ENCODE measurements around the gene TMC1. TPM values are rescaled to one million over a fixed set of nuclear protein-coding genes. Genes with fewer than 3 reads are reported as not detected.

The TMC1 gene
- total and polyA plus RNA-seq, 3 experiments from 2014 or later: not detected

- ChIA-PET POLR2A (no interaction called here), CTCF (no interaction called here)
- Histone ChIP-seq H3K9me3 (ENCODE audit: low read length) (no peaks in the 10 kb centered on the region), H3K4me3 (ENCODE audit: low read length) (no peak overlapping the region), H3K36me3 (ENCODE audit: insufficient read depth, low read length) (no peaks in the 10 kb centered on the region), H3K27ac (ENCODE audit: low read depth, low read length) (no peak overlapping the region), H3K4me1 (ENCODE audit: insufficient read depth, low read length) (no peaks in the 10 kb centered on the region), H3K27me3 (ENCODE audit: insufficient read depth, low read length, poor library complexity, severe bottlenecking) (no peaks in the 10 kb centered on the region)
- H3K27me3 Mint-ChIP-seq: peaks cover 0 to 9% of the 10 kb centered on the region in 2 donors
- DNase-seq: no peak
- H3K36me3 Mint-ChIP-seq: no peaks in the 10 kb centered on the region
- no peak overlapping the region for H3K4me3 Mint-ChIP-seq
- H3K27ac Mint-ChIP-seq: no peak overlapping the region
- no peaks in the 10 kb centered on the region for H3K9me3 Mint-ChIP-seq
- H3K4me1 Mint-ChIP-seq: no peaks in the 10 kb centered on the region
Observed at GRCh38 chr9:72743836-72744235, 222.4 kb downstream of the TMC1 start.

- Mint-ChIP-seq H3K9me3 (peaks cover 0 to 2% (median 0%) of the 10 kb centered on the region in 5 donors), H3K4me3 (no peak overlapping the region), H3K4me1 (no peaks in the 10 kb centered on the region), H3K36me3 (no peaks in the 10 kb centered on the region), H3K27ac (no peak overlapping the region), H3K27me3 (peaks cover 1 to 4% of the 10 kb centered on the region in 2 donors)
- H3K4me3 ChIP-seq (ENCODE audit: low read length): no peak overlapping the region
- no peak overlapping the region for H3K27ac ChIP-seq (ENCODE audit: low read depth, low read length)
- H3K27me3 ChIP-seq (ENCODE audit: insufficient read depth, low read length, poor library complexity, severe bottlenecking): no peaks in the 10 kb centered on the region
- H3K9me3 ChIP-seq (ENCODE audit: low read length): no peaks in the 10 kb centered on the region
- no peaks in the 10 kb centered on the region for H3K4me1 ChIP-seq (ENCODE audit: insufficient read depth, low read length)
- ChIA-PET CTCF (no interaction called here), POLR2A (no interaction called here)
- no peak for DNase-seq
- H3K36me3 ChIP-seq (ENCODE audit: insufficient read depth, low read length): no peaks in the 10 kb centered on the region
Observed at GRCh38 chr9:72749276-72749675, 227.9 kb downstream of the TMC1 start.

DNA sequence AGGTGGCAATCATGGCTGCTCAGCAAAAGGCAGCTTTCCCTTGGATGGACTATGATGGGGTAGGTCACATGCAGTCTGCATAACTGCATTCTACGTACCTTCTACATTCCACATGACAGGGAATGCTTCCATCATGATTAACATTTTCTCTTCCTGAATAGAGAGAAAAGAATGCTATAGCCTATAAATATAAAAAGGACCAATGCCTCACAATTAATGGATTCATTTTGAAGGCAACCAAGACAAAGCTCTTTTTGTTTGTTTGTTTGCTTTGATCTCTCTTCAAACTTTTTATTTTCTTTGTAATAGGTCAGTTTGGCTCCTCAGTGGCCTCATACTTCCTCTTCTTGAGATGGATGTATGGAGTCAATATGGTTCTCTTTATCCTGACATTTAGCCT, 230.1 kb downstream of the TMC1 start:
- Mint-ChIP-seq H3K4me3 (no peak overlapping the region), H3K27me3 (peaks cover 1 to 11% of the 10 kb centered on the region in 2 donors), H3K9me3 (peaks cover 0 to 2% (median 0%) of the 10 kb centered on the region in 5 donors), H3K36me3 (no peaks in the 10 kb centered on the region), H3K27ac (no peak overlapping the region), H3K4me1 (no peaks in the 10 kb centered on the region)
- Histone ChIP-seq H3K36me3 (ENCODE audit: insufficient read depth, low read length) (no peaks in the 10 kb centered on the region), H3K4me1 (ENCODE audit: insufficient read depth, low read length) (no peaks in the 10 kb centered on the region), H3K27me3 (ENCODE audit: insufficient read depth, low read length, poor library complexity, severe bottlenecking) (no peaks in the 10 kb centered on the region), H3K27ac (ENCODE audit: low read depth, low read length) (no peak overlapping the region), H3K4me3 (ENCODE audit: low read length) (no peak overlapping the region), H3K9me3 (ENCODE audit: low read length) (no peaks in the 10 kb centered on the region)
- no peak for DNase-seq
- CTCF ChIA-PET: no interaction called here
- POLR2A ChIA-PET: no interaction called here

- peaks cover 4 to 14% of the 10 kb centered on the region in 2 donors for H3K27me3 Mint-ChIP-seq
- no peaks in the 10 kb centered on the region for H3K9me3 ChIP-seq (ENCODE audit: low read length)
- H3K36me3 ChIP-seq (ENCODE audit: insufficient read depth, low read length): no peaks in the 10 kb centered on the region
- CTCF ChIA-PET: interaction anchor here (1.0 kb wide), 1 partner anchor 10 kb away, joined by 3 read pairs; no protein-coding TSS in a partner anchor
- H3K9me3 Mint-ChIP-seq: peaks cover 0 to 2% (median 0%) of the 10 kb centered on the region in 5 donors
- no peaks in the 10 kb centered on the region for H3K27me3 ChIP-seq (ENCODE audit: insufficient read depth, low read length, poor library complexity, severe bottlenecking)
- no peak overlapping the region for H3K4me3 ChIP-seq (ENCODE audit: low read length)
- no peak for DNase-seq
- POLR2A ChIA-PET: no interaction called here
- no peaks in the 10 kb centered on the region for H3K36me3 Mint-ChIP-seq
- no peak overlapping the region for H3K4me3 Mint-ChIP-seq
- H3K4me1 Mint-ChIP-seq: no peaks in the 10 kb centered on the region
- no peak overlapping the region for H3K27ac ChIP-seq (ENCODE audit: low read depth, low read length)
- H3K4me1 ChIP-seq (ENCODE audit: insufficient read depth, low read length): no peaks in the 10 kb centered on the region
- H3K27ac Mint-ChIP-seq: no peak overlapping the region
Observed at GRCh38 chr9:72753266-72753893, 232.0 kb downstream of the TMC1 start.

- H3K4me1 Mint-ChIP-seq: no peaks in the 10 kb centered on the region
- Histone ChIP-seq H3K4me1 (ENCODE audit: insufficient read depth, low read length) (no peaks in the 10 kb centered on the region), H3K9me3 (ENCODE audit: low read length) (no peaks in the 10 kb centered on the region), H3K4me3 (ENCODE audit: low read length) (no peak overlapping the region), H3K27me3 (ENCODE audit: insufficient read depth, low read length, poor library complexity, severe bottlenecking) (no peaks in the 10 kb centered on the region), H3K36me3 (ENCODE audit: insufficient read depth, low read length) (no peaks in the 10 kb centered on the region), H3K27ac (ENCODE audit: low read depth, low read length) (no peak overlapping the region)
- H3K27ac Mint-ChIP-seq: no peak overlapping the region
- CTCF ChIA-PET: no interaction called here
- no peaks in the 10 kb centered on the region for H3K36me3 Mint-ChIP-seq
- H3K4me3 Mint-ChIP-seq: no peak overlapping the region
- peaks cover 0 to 2% (median 0%) of the 10 kb centered on the region in 5 donors for H3K9me3 Mint-ChIP-seq
- peaks cover 3 to 21% of the 10 kb centered on the region in 2 donors for H3K27me3 Mint-ChIP-seq
- no peak for DNase-seq
- POLR2A ChIA-PET: no interaction called here
Observed at GRCh38 chr9:72755836-72756235, 234.4 kb downstream of the TMC1 start.

GRCh38 chr9:72758944-72759343, 237.5 kb downstream of the TMC1 start:
- POLR2A ChIA-PET: no interaction called here
- no peaks in the 10 kb centered on the region for H3K27me3 ChIP-seq (ENCODE audit: insufficient read depth, low read length, poor library complexity, severe bottlenecking)

GRCh38 chr9:72763022-72763421, 241.6 kb downstream of the TMC1 start:
- H3K9me3 ChIP-seq (ENCODE audit: low read length): no peaks in the 10 kb centered on the region
- no peak overlapping the region for H3K27ac ChIP-seq (ENCODE audit: low read depth, low read length)
- POLR2A ChIA-PET: no interaction called here
- no peaks in the 10 kb centered on the region for H3K27me3 ChIP-seq (ENCODE audit: insufficient read depth, low read length, poor library complexity, severe bottlenecking)
- no peak for DNase-seq
- H3K27me3 Mint-ChIP-seq: peaks cover 2 to 11% of the 10 kb centered on the region in 2 donors
- no peaks in the 10 kb centered on the region for H3K4me1 ChIP-seq (ENCODE audit: insufficient read depth, low read length)
- no peak overlapping the region for H3K4me3 ChIP-seq (ENCODE audit: low read length)
- no peak overlapping the region for H3K4me3 Mint-ChIP-seq
- H3K36me3 Mint-ChIP-seq: no peaks in the 10 kb centered on the region
- no peaks in the 10 kb centered on the region for H3K36me3 ChIP-seq (ENCODE audit: insufficient read depth, low read length)
- CTCF ChIA-PET: interaction anchor here (0.6 to 0.9 kb wide), 2 partner anchors 10 to 1620 kb away, joined by 3 read pairs; no protein-coding TSS in a partner anchor
- H3K27ac Mint-ChIP-seq: no peak overlapping the region
- H3K4me1 Mint-ChIP-seq: no peaks in the 10 kb centered on the region
- peaks cover 0 to 2% (median 0%) of the 10 kb centered on the region in 5 donors for H3K9me3 Mint-ChIP-seq

More at GRCh38 chr9:72758944-72759343, 237.5 kb downstream of the TMC1 start:
- Mint-ChIP-seq H3K27ac (no peak overlapping the region), H3K27me3 (peaks cover 3 to 25% of the 10 kb centered on the region in 2 donors), H3K9me3 (peaks cover 0 to 2% (median 0%) of the 10 kb centered on the region in 5 donors), H3K36me3 (no peaks in the 10 kb centered on the region), H3K4me3 (no peak overlapping the region), H3K4me1 (no peaks in the 10 kb centered on the region)
- DNase-seq: no peak
- H3K4me3 ChIP-seq (ENCODE audit: low read length): no peak overlapping the region
- H3K36me3 ChIP-seq (ENCODE audit: insufficient read depth, low read length): no peaks in the 10 kb centered on the region
- H3K27ac ChIP-seq (ENCODE audit: low read depth, low read length): no peak overlapping the region
- H3K9me3 ChIP-seq (ENCODE audit: low read length): no peaks in the 10 kb centered on the region
- CTCF ChIA-PET: no interaction called here
- no peaks in the 10 kb centered on the region for H3K4me1 ChIP-seq (ENCODE audit: insufficient read depth, low read length)

DNA sequence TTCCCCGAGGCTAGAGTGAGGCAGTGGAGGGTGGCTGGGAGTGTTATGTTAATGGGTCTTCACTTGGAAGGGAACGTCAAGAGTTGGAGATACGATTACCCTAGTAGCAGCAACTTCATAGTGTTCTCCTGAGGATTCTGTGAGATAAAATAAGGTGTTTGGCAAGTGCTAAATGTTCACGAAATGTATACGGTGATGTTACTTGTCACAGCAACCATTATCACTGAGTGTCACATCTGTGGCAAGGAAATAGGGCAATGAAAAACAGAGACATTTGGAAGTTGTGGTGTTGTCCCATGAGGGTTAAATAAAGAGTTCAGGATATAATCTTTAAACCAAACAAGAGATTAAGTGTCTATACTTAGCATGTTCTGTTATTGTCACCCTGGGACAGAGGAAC, 248.1 kb downstream of the TMC1 start:
- peaks cover 3% of the 10 kb centered on the region in 2 donors for H3K27me3 Mint-ChIP-seq
- Histone ChIP-seq H3K4me1 (ENCODE audit: insufficient read depth, low read length) (no peaks in the 10 kb centered on the region), H3K27ac (ENCODE audit: low read depth, low read length) (no peak overlapping the region), H3K27me3 (ENCODE audit: insufficient read depth, low read length, poor library complexity, severe bottlenecking) (no peaks in the 10 kb centered on the region), H3K9me3 (ENCODE audit: low read length) (no peaks in the 10 kb centered on the region), H3K36me3 (ENCODE audit: insufficient read depth, low read length) (no peaks in the 10 kb centered on the region), H3K4me3 (ENCODE audit: low read length) (no peak overlapping the region)
- POLR2A ChIA-PET: no interaction called here
- H3K4me3 Mint-ChIP-seq: no peak overlapping the region
- DNase-seq: no peak
- H3K9me3 Mint-ChIP-seq: peaks cover 0 to 2% (median 0%) of the 10 kb centered on the region in 5 donors
- H3K36me3 Mint-ChIP-seq: no peaks in the 10 kb centered on the region
- no peak overlapping the region for H3K27ac Mint-ChIP-seq
- CTCF ChIA-PET: no interaction called here
- H3K4me1 Mint-ChIP-seq: no peaks in the 10 kb centered on the region
